Measurements from ENCODE around the gene LST1.

LST1 gene

GRCh38 chr6:31634969-31635575 is 49.0 kb downstream of the LST1 start:
- no peak for TF ChIP-seq CTCF (conservative IDR thresholded peaks at IDR 0.05)
- no peak for TF ChIP-seq ZFX (IDR thresholded peaks at IDR 0.05)
- H3K27ac ChIP-seq: no peak overlapping the region

DNA sequence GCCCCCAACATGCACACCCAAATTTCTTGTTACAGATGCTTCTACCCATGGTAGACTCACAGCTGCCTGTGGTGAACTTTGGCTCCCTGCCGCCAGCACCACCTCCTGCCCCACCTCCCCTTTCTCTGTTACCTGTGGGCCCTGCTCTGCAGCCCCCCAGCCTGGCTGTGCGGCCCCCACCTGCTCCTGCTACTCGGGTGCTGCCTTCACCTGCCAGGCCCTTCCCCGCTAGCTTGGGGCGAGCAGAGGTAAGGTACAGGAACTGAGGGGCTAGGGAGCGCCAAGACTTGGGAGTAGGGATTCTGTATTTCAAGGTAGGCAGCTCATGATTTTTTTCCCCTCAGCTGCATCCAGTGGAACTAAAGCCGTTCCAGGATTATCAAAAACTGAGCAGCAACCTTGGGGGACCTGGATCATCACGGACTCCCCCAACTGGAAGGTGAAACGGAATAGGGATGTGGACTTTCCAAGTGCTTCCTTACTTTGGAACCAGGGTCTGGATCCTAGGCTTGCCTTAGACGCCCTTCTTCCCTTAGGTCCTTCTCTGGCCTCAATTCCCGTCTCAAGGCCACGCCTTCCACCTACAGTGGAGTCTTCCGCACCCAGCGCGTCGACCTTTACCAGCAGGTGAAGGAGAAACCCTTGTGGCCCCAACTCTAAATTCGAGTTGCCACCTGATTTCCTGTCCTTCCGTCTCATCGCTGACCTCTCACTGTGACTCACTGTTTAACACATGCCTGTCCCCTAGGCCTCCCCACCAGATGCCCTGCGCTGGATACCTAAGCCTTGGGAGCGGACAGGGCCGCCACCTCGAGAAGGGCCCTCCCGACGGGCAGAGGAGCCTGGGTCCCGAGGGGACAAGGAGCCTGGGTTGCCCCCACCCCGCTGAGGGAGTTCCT is 50.9 kb downstream of the LST1 start:
- H3K27ac ChIP-seq: no peak overlapping the region
- TF ChIP-seq CTCF (conservative IDR thresholded peaks at IDR 0.05) (no peak), ZFX (IDR thresholded peaks at IDR 0.05) (no peak)
